NT2/D1 (cell line): ENCODE data around the gene GSAP.

Experiments used
- SUZ12 ChIP-seq: IDR thresholded peaks from 2 replicates; pipeline ENCODE4 v1.6.1; 2011; ENCODE audit not compliant: insufficient read length, insufficient read depth; ENCODE audit errors: extremely low read depth
- YY1 ChIP-seq: IDR thresholded peaks from 2 replicates; pipeline ENCODE4 v1.6.1; 2011; ENCODE audit not compliant: insufficient read length, insufficient read depth
- ZNF274 ChIP-seq: IDR thresholded peaks from 2 replicates; pipeline ENCODE4 v1.6.1; 2011; ENCODE audit warnings: mild to moderate bottlenecking, low read depth, low read length

- no peak for TF ChIP-seq ZNF274
- no peak for TF ChIP-seq YY1
- no peak for TF ChIP-seq SUZ12
Observed at GRCh38 chr7:77331938-77332695, 84.0 kb downstream of the GSAP start.
